ENCODE measurements around the gene BICRAL.
"Not testable (repeated sequence)": the region's sequence is repeated elsewhere in the genome, so short reads cannot be mapped to it uniquely, and the experiment has no call there.

BICRAL gene

GRCh38 chr6:42791706-42792320 lies 10.0 kb downstream of the BICRAL start:
- TF ChIP-seq Cebpa-rat (IDR thresholded peaks at IDR 0.05), result no peak
- H4K20me1 ChIP-seq, result peaks cover 51% of the 10 kb centered on the region
- H3K4me1 ChIP-seq, result peaks cover 30% of the 10 kb centered on the region
- no peaks in the 10 kb centered on the region for H3K27me3 ChIP-seq
- no peak overlapping the region for H3K9ac ChIP-seq
- H3K9me3 ChIP-seq, result no peaks in the 10 kb centered on the region
- peaks cover 29% of the 10 kb centered on the region for H3K36me3 ChIP-seq
- H3K4me3 ChIP-seq, result no peak overlapping the region
- H3K4me2 ChIP-seq, result no peak overlapping the region
- H3K27ac ChIP-seq, result no peak overlapping the region

- no peak for TF ChIP-seq Cebpa-rat (IDR thresholded peaks at IDR 0.05)
- no peak overlapping the region for H3K9ac ChIP-seq
- no peaks in the 10 kb centered on the region for H3K9me3 ChIP-seq
- no peaks in the 10 kb centered on the region for H3K27me3 ChIP-seq
- no peak overlapping the region for H3K27ac ChIP-seq
- H3K4me2 ChIP-seq, result no peak overlapping the region
- no peak overlapping the region for H3K4me3 ChIP-seq
- 0 out of 2 replicates have a peak, but pooled peaks cover 4% of the 10 kb centered on the region for H3K36me3 ChIP-seq
- H3K4me1 ChIP-seq, result peaks cover 9% of the 10 kb centered on the region; the same call in 1 of the 2 replicates
- peaks cover 12% of the 10 kb centered on the region; the same call in 1 of the 2 replicates for H4K20me1 ChIP-seq
Observed at GRCh38 chr6:42795651-42796050, 13.8 kb downstream of the BICRAL start.

- Histone ChIP-seq H3K9me3 (no peaks in the 10 kb centered on the region), H3K4me1 (peaks cover 6% of the 10 kb centered on the region; the same call in 1 of the 2 replicates), H3K9ac (no peak overlapping the region), H3K27me3 (no peaks in the 10 kb centered on the region), H3K4me2 (no peak overlapping the region), H4K20me1 (peaks cover 7% of the 10 kb centered on the region; the same call in 1 of the 2 replicates), H3K36me3 (no peaks in the 10 kb centered on the region), H3K4me3 (no peak overlapping the region), H3K27ac (no peak overlapping the region)
- no peak for TF ChIP-seq Cebpa-rat (IDR thresholded peaks at IDR 0.05)
Observed at GRCh38 chr6:42796171-42796570, 14.3 kb downstream of the BICRAL start.

GRCh38 chr6:42797696-42798095 lies 15.8 kb downstream of the BICRAL start:
- not testable (repeated sequence) for H3K4me1 ChIP-seq, H3K9ac ChIP-seq, H3K4me2 ChIP-seq, H3K9me3 ChIP-seq, H3K27ac ChIP-seq, H3K4me3 ChIP-seq, H4K20me1 ChIP-seq, H3K36me3 ChIP-seq, H3K27me3 ChIP-seq

- Histone ChIP-seq H3K4me3 (no peak overlapping the region), H3K27ac (no peak overlapping the region), H3K9ac (no peak overlapping the region), H4K20me1 (no peaks in the 10 kb centered on the region), H3K9me3 (no peaks in the 10 kb centered on the region), H3K4me2 (no peak overlapping the region), H3K27me3 (no peaks in the 10 kb centered on the region), H3K4me1 (peaks cover 2% of the 10 kb centered on the region; the same call in 1 of the 2 replicates), H3K36me3 (peaks cover 22% of the 10 kb centered on the region; the same call in 1 of the 2 replicates)
- no peak for TF ChIP-seq Cebpa-rat (IDR thresholded peaks at IDR 0.05)
Observed at GRCh38 chr6:42805297-42805861, 23.5 kb downstream of the BICRAL start.

GRCh38 chr6:42806359-42806758 lies 24.5 kb downstream of the BICRAL start:
- H3K27me3 ChIP-seq, H3K4me2 ChIP-seq, H3K9ac ChIP-seq, H4K20me1 ChIP-seq, H3K27ac ChIP-seq, H3K9me3 ChIP-seq, H3K4me3 ChIP-seq, H3K4me1 ChIP-seq: not testable (repeated sequence)
- H3K36me3 ChIP-seq, result peaks cover 22% of the 10 kb centered on the region; the same call in 1 of the 2 replicates

GRCh38 chr6:42808492-42809483 lies 26.9 kb downstream of the BICRAL start:
- H3K9ac ChIP-seq, result no peak overlapping the region
- no peaks in the 10 kb centered on the region for H3K27me3 ChIP-seq
- H3K36me3 ChIP-seq, result peaks cover 22% of the 10 kb centered on the region; the same call in 1 of the 2 replicates
- H3K27ac ChIP-seq, result no peak overlapping the region
- TF ChIP-seq Cebpa-rat (IDR thresholded peaks at IDR 0.05), result no peak
- no peak overlapping the region for H3K4me2 ChIP-seq
- no peaks in the 10 kb centered on the region for H4K20me1 ChIP-seq
- no peak overlapping the region for H3K4me3 ChIP-seq
- no peaks in the 10 kb centered on the region for H3K4me1 ChIP-seq
- no peaks in the 10 kb centered on the region for H3K9me3 ChIP-seq

- Histone ChIP-seq H4K20me1 (no peaks in the 10 kb centered on the region), H3K27me3 (no peaks in the 10 kb centered on the region), H3K4me2 (no peak overlapping the region), H3K4me1 (no peaks in the 10 kb centered on the region), H3K9me3 (no peaks in the 10 kb centered on the region), H3K27ac (no peak overlapping the region), H3K9ac (no peak overlapping the region), H3K36me3 (peaks cover 14% of the 10 kb centered on the region; the same call in 1 of the 2 replicates), H3K4me3 (no peak overlapping the region)
- no peak for TF ChIP-seq Cebpa-rat (IDR thresholded peaks at IDR 0.05)
Observed at GRCh38 chr6:42813074-42813645, 31.3 kb downstream of the BICRAL start.

GRCh38 chr6:42813906-42814444 lies 32.1 kb downstream of the BICRAL start:
- no peak overlapping the region for H3K9ac ChIP-seq
- H3K27me3 ChIP-seq, result no peaks in the 10 kb centered on the region
- no peaks in the 10 kb centered on the region for H4K20me1 ChIP-seq
- no peak overlapping the region for H3K27ac ChIP-seq
- H3K4me1 ChIP-seq, result no peaks in the 10 kb centered on the region
- TF ChIP-seq Cebpa-rat (IDR thresholded peaks at IDR 0.05), result no peak
- H3K36me3 ChIP-seq, result peaks cover 10% of the 10 kb centered on the region; the same call in 1 of the 2 replicates
- no peak overlapping the region for H3K4me3 ChIP-seq
- H3K9me3 ChIP-seq, result no peaks in the 10 kb centered on the region
- no peak overlapping the region for H3K4me2 ChIP-seq

- not testable (repeated sequence) for H3K27ac ChIP-seq, H3K4me3 ChIP-seq, H3K27me3 ChIP-seq, H4K20me1 ChIP-seq, H3K4me1 ChIP-seq, H3K9me3 ChIP-seq, H3K36me3 ChIP-seq, H3K4me2 ChIP-seq, H3K9ac ChIP-seq
Observed at GRCh38 chr6:42815726-42816125, 33.9 kb downstream of the BICRAL start.
